Eye (tissue), 1 donor: ENCODE results near the gene FAM184A.
A peak's percentile ranks its signal among the peaks of the same experiment; 100 is the strongest.
"Not testable (repeated sequence)": the region's sequence is repeated elsewhere in the genome, so short reads cannot be mapped to it uniquely, and the experiment has no call there.

Experiments
- DNase-seq: peaks from one replicate; pipeline ENCODE4 v3.0.0-alpha.2; 2015

Gene FAM184A

DNA sequence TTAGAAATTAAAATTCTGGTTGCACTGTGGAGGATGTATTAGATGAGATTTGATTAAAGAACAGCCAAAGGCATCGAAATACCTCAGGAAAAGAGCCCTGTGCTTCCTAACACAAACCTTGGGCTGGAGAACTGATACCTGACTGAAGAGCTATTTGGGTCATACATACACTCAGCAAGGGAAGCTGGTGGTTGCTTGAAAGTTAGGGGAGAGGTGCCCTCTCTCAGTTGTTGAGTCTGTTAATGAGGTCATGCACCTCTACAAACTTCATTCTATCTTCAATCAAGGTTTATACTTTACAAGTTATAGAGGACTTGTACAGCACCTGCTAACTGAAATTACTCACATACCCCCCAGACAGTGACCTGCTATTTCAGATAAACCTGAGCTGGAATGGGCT lies 25.5 kb downstream of the FAM184A start:
- no peak for DNase-seq

DNA sequence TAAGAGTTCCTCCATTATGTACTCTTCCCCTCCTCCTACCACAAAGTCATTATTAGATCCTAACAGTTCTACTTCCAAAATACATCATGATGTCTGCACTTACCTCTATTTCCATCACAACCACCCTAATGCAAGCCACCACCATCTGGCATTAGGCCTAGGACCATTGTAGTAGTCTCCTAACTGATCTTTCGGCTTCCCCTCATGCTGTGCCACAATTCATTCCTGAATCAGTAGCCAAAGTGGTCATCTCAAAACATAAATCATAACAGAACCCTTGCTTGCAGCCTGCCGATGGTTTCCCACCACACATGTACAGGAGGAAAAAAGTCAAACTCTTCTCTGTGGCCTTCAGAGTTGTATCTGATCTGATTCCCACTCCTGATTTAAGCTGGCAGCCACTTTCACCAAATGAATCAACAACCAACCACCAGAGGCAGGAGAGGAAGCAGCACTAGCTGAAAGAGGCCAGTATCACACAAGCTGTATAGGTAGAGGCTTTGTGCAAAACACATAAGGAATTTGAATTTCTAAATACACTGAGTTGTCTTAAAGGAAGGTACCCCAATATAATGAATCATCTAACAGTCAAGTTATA lies 26.1 kb downstream of the FAM184A start:
- no peak for DNase-seq

DNA sequence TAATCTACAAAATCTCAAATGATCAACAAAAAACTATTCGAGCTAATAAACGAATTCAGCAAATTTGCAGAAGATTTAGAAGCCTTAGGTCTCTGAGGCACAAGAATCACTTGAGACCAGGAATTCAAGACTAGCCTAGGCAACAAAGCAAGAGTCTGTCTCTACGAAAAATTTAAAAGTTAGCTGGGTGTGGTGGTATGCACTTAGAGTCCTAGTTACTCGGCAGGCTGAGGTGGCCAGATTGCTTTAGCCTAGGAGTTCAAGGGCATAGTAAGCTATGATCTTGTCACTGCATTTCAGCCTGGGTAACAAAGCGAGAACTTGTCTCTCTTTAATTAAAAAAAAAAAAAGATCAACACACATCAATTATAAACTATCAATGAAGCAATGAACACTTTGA lies 34.2 kb downstream of the FAM184A start:
- DNase-seq, result no peak

DNA sequence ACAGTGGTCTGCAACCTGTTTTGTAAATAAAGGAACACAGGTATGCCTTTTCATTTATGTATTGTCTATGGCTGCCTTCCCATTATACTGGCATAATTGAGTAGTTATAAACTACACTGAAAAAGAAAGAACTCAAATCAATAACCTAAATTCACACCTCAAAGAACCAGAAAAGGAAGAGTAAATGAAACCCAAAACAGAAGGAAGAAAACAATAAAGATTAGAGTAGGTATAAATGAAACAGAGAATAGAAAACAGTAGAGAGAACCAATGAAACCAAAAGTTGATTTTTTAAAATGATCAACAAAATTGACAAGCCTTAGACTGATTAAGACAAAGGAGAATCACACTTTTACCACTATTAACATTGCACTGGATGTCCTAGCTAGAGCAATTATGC lies 34.7 kb downstream of the FAM184A start:
- DNase-seq, result no peak

DNA sequence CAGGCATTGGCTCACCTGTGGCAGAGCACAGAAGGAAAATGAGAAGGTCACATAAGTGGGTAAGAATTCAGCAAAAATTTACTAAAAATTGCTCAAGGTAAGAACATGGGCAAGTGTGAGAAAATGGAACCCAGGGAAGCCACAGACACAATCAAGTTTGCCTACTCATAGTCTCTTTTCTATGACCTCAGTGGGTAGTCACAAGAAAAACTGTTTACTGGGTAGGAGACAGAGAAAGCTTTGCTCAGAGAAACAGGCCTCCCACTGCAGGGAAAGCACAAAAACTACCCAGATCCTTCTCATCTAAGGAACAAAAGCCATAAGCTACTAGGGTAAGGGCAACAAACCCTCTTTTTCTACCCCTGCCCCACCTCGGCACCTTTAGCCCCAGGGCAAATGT lies 35.2 kb downstream of the FAM184A start:
- DNase-seq, result no peak

DNA sequence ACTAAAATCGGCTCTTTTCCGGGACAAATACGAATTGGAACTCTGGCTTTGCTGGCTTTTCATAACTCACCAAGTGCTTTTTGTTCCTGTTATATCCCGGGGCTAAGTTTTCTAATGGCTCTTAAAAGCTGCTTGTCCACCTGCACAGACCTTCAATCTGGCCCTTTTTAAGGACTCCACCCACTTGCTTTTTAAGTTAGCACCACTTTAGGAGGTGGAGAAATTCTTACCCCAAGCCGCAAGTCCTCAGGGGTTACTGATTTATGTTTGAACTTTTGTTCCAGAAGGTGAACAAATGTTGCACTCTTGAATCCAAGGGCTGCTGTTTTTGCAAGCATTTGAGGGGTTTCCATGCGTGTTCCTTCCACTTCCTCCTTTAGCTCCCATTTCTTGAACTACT lies 37.8 kb downstream of the FAM184A start:
- DNase-seq, result no peak

DNA sequence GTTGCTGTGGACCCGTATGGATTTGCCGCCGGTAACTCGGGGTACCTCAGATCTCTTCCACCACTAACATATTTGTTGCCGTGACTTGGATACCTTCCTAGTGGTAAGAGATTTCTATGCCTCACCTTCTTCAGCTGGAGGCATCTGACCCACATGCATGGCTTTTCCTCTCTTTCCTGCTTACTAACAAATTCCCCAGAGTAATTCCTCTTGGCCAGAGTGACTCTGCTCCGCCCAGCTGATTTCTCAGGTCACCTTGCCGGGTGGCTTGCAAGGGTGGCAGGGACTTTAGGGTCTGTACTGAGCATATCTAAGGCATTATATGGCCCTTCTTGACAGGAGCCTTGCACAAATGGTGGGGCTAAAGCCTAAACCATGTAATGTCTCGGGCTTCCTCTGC lies 38.2 kb downstream of the FAM184A start:
- no peak for DNase-seq

DNA sequence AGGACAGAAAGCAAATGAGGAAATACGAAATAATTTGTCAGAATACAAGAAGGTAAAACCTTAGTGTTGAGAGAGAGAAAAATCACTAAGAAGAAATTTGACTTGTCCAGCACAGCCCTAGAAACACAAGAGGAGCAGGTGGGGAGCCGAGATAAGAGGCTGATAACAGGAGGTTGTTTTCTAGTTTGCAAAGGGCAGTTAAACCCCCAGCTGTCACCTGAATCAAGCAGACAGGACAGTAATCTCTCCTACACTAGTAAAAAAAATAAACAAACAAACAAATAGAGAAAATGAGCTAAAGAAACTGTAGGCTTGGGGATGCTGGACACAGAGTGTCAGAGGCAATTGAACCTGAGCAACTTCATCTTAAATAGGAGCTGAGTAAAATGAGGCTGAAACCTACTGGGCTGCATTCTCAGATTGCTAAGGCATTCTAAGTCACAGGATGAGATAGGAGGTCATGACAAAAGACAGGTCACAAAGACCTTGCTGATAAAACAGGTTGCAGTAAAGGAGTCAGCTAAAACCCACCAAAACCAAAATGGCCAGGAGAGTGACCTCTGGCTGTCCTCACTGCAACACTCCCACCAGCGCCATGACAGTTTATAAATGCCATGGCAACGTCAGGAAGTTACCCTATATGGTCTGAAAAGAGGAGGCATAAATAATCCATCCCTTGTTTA lies 40.4 kb downstream of the FAM184A start:
- no peak for DNase-seq

DNA sequence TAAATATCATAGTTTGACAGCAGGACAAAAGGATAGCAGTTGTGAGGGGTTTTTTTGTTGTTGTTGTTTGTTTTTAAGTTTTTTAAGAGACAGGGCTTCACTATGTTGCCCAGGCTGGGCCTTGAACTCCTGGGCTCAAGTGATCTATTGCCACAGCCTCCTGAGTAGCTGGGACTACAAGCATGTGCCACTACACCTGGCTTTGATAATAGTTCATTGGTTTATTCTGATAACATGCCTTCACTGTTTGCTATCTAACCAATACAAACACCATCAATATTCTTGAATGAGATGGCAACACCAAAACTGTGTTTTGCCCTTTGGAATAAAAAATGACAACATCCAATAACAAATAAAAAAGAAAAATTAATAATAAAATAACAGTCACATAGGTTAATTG lies 41.2 kb downstream of the FAM184A start:
- no peak for DNase-seq

DNA sequence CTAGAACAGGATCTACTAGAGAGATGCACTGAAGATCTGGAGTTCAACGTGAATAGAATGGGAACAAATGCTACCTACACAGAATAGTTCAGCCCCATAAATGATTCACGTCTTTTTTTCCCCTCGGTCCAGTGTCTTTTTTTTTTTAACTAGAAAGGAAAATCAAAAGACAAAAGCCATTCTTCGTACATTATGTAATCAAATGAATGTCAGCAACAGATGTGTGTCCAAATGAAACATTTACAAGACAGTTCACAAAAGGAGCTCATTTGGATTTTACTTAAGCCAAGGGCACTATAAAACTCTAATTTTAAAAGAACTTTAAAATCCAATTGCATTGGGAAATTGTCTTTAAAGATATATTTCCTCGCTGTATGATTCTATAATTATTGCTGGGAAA lies 42.4 kb downstream of the FAM184A start:
- DNase-seq, result peak; percentile 4

DNA sequence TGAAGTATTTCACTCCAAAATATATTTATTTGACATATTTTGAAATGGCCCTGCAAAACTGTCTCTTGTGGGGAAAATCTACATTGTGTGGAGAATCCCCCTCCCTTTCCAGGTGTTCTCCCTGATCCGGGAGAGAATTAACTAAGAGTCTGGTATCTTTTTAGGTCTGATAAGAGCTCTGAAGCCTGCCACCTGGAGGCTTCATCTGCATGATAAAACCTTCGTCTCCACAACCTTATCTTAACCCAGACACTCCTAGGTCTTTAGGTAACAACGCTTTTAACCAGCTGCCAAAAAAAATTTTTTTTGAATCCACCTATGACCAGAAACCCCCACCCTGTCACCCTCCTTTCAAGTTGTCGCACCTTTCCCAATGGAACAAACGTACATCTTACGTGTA lies 43.0 kb downstream of the FAM184A start:
- no peak for DNase-seq

DNA sequence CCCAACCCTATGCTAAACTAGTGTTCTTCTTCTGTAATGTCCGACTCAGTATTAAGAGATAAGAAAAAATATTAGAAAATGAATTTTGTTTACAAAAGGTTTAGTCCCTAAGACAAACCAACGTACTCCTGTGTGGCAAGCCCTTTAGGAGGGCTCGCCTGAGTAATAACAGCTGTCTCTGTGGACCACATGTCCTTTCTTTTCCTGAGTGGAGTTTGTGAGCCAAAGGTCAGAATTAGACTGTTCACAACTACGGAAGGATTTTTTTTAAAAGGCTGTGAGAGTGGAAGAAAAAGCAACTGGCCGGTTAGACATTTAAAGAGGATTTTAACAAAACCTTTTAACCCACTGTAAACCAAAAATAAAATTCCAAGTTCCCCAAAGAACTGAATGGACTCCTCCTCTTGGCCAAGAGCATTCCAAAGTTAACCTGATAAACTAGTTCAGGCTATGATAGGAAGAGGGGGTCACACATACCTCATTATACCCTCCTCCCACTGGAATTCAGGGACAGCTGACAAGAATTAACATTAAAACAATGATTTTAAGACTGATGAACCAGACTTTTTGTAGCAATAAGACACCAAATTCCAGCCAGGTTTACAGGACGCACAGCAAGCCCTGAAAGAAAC lies 43.5 kb downstream of the FAM184A start:
- DNase-seq, result peak; percentile 20

DNA sequence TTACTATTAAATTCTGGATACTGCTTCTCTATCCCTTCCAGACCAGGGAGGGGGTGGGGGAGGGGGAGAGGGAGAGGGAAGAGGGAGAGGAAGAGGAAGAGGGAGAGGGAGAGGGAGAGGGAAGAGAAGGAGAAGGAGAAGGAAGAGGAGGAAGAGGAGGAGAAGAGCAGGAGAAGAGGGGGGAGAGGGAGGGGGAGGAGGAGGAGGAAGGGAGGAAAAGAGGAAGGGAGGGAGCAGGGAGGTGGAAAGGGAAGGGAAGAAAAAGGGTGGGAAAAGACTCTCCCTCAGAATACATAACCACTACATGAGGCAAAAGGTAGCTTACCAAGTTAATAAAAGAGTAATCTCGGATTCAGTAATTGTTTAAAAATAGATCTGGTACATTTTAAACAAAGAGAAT lies 46.0 kb downstream of the FAM184A start:
- no peak for DNase-seq

DNA sequence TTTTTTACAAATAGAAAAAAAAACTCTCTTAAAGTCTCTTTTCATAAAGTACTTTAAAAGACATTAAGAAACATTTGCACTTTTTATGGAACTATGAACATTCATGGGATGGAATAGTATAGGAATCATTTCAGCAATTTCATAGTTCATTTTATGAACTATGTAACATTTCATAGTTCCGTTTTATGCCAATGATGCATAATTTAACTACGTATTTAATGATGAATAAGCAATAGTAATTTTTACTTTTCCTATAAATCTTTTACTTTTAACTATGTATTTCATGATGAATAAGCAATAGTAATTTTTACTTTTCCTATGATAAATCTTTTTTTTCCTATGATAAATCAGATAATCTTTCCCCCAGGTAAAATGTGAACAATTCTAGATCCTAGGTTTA lies 47.7 kb downstream of the FAM184A start:
- no peak for DNase-seq

DNA sequence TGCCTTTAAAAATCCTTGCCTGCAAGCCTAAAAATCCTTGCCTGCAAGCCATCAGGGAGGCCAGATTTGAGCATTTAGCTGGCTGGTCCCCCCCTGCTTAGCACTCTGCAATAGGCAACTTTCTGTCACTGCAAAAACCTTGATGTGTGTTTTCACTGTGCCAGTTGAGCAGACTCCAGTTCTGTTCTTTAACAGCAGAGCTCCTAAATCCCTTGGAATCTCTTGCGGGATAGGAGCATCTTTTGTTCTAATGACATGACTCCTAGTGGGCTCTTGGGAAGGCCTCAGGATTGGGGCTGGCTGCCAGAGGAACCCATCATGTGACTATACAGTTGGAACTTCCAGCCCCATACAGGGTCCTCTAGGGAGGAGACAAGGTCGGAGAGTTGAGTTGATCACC lies 50.4 kb downstream of the FAM184A start:
- no peak for DNase-seq

DNA sequence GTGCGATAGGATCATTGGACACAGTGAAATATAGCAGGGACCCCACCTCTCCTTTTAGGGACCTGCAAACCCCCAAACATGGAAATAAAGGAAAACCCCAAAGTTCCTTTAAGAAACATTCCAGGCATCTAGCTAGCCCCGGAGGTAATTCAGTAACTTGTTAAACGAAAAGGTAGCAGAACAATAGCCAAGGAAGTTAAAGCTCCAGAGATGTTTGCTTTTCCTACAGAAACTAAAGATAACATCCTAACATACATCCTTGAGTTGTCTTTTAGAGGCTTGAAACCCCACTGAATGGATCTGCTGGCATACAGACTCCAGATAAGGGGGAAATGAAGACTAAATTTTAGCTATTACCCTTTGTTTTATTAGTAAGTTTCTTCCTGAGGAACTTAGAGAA lies 51.0 kb downstream of the FAM184A start:
- no peak for DNase-seq

DNA sequence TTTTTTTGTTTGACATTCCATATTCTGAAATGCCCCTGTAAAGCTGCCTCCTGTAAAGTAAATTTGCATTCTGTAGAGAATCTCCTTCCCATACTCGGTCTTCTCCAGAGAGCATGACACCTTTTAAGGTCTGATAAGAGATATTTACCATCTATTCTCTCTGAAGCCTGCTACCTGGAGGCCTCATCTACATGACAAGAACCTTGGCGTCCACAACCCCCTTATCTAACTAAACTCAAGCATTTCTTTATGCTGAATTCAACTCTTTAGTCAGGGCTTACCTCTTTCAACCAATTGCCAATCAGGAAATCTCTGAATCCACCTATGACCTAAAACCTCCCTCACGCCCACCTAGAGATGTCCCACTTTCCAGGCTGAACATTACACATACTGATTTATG lies 51.6 kb downstream of the FAM184A start:
- no peak for DNase-seq

DNA sequence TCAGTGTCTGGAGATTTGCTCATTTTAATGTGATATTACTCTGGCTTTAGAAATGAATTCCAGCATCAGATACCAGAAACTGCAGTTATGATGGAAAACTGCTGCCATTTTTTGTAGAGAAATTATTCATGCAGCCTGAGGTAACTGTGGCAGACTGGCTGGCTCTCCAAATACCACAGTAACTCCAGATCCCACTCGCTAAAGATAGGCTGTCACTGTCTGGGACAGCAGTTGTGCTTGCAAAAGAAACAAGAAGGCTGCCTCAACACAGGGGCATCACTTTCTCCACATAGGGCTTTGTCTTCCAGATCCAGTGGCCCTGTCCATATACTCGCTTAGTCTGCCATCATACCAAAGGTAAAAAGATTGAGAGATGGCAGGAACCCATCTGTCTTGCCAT lies 52.7 kb downstream of the FAM184A start:
- no peak for DNase-seq

DNA sequence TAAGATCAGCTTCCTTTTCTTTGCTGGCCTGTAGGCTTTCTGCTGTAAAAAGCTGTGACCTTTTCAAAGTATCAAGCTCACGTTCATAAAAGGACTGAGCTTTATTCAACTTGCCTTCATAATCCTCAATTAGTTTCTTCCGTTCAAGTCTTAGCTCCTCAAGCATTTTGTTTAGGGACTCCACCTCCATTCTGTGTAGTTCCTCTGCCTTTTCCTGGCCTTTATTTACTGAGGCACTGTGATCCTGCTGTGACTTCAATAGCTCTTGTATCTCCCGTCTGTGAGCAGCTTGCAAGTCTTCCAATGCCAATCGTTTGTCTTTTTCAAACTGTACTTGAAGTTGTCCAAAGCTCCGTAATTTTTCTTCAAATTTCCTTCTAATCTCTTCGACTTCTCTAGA lies 54.4 kb downstream of the FAM184A start:
- peak; percentile 3 for DNase-seq

DNA sequence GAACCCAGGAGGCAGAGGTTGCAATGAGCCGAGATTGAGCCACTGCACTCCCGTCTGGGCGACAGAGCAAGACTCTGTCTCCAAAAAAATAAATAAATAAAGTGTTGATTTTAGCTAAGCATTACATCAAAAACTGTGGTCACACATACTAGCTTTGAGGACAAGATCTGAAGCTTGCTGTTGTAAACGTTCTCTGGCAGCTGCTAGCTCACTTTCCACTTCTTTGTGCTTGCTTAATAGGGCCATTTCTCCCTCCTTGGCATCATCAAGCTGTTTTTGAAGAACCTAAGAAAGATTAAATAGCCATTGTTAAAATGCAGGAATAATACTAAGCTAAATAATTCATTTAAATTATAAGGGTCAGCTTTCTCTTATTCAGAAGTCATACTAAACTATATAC lies 55.7 kb downstream of the FAM184A start:
- DNase-seq, result no peak

DNA sequence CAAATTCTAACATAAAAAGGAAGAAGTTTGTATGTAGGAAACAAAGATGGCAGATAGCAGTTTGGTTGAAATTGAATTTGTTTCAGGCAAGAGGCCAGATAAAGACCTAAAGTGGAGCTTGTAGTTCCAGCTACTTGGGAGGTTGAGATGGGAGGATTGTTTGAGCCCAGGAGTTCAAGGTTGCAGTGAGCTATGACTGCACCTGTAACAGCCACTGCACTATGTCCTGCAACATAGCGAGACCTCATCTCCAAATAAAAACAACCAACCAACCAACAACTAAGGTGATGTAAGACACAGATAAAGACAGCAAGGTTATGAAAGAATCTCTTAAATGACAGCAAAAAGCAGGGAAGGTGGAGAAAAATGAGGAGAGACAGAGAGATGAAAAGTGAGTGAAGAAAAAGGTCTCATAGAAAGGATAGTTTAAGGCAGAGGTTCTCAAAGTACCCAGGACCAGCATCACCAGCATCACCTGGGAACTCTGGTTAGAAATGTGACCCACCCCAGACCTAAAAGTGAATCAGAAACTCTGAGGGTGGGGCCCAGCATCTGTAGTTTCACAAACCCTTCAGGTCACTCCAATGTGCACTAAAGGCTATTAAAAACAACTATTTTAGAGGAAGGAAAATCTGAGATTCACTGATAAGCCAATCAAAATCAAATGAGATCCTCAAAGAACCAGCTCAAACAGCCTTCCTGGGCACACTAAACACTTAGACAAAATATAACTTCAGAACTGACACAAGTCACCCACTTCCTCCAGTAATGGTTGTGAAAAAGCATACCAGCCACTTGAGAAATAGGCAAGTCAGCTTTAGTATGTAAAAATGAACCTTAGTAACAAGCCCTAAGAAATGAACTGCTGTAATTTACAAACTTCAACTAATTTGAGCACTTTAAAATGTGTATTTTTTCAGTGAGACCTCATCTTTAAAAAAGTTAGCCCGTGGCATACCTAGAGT lies 57.6 kb downstream of the FAM184A start:
- DNase-seq, result no peak

DNA sequence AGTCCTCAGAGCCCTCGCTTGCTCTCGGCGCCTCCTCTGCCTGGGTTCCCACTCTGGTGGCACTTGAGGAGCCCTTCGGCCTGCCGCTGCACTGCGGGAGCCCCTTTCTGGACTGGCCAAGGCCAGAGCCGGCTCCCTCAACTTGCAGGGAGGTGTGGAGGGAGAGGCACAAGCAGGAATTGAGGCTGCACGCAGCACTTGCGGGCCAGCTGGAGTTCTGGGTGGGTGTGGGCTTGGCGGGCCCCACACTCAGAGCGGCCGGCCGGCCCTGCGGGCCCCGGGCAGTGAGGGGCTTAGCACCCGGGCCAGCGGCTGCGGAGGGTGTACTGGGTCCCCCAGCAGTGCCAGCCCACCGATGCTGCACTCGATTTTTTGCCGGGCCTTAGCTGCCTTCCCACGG lies 63.3 kb downstream of the FAM184A start:
- DNase-seq, result not testable (repeated sequence)

DNA sequence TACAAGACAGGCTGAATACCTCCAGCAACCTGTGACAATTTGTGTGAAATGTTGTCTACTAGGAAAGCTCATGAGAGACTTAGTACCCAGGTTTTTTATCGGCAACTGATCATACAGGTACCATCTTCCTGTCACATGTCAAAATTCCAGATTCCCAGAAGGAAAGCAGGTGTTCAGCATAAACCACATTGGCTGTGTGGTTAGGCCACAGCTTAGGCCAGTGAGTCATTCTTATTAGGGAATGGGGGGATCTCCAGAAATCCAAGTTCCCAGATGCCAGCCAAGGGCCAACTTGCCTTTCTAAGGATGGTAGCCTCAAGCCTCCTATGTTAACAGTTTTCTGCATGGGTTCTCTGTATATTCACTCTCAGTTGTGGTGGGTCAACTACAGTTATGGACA lies 65.9 kb downstream of the FAM184A start:
- DNase-seq, result no peak

DNA sequence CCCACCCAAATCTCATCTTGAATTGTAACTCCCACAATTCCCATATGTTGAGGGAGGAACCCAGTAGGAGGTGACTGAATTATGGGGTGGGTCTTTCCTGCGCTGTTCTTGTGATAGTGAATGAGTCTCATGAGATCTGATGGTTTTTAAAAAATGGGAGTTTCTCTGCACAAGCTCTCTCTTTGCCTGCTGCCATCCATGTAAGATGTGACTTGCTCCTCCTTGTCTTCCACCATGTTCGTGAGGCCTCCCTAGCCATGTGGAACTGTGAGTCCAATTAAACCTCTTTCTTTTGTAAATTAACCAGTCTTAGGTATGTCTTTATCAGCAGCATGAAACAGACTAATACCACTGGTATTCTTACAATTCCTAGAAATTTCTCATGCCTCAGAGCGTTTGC lies 69.2 kb downstream of the FAM184A start:
- DNase-seq, result not testable (repeated sequence)
